ENCODE results near the gene GPHN. TPM values are rescaled to one million over a fixed set of nuclear protein-coding genes. Genes with fewer than 3 reads are reported as not detected.
"Not testable (repeated sequence)": the region's sequence is repeated elsewhere in the genome, so short reads cannot be mapped to it uniquely, and the experiment has no call there.

The GPHN gene
- total RNA-seq, 1 donor from 2014 or later = 12.1 TPM

DNA sequence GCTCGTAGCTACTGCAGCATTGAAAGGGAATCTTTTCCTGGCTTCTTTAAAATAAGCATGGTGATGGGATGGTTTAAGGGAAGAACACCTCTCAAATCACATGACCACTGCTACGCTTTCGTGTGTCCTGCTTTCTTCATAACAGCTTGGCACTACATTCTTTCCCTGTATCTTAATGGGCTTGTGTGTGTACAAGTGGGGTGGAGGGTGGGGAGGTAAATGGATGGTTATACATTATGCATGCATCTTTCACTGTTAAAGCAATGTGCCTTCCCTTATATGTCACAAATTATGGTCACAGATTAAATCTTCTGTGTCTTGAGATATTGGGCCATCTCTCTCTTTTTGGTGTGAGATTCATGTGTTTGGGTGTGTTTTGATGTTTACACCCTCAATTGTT lies 511.8 kb downstream of the GPHN start:
- no peak for DNase-seq (ENCODE audit: low read depth, low spot score)

DNA sequence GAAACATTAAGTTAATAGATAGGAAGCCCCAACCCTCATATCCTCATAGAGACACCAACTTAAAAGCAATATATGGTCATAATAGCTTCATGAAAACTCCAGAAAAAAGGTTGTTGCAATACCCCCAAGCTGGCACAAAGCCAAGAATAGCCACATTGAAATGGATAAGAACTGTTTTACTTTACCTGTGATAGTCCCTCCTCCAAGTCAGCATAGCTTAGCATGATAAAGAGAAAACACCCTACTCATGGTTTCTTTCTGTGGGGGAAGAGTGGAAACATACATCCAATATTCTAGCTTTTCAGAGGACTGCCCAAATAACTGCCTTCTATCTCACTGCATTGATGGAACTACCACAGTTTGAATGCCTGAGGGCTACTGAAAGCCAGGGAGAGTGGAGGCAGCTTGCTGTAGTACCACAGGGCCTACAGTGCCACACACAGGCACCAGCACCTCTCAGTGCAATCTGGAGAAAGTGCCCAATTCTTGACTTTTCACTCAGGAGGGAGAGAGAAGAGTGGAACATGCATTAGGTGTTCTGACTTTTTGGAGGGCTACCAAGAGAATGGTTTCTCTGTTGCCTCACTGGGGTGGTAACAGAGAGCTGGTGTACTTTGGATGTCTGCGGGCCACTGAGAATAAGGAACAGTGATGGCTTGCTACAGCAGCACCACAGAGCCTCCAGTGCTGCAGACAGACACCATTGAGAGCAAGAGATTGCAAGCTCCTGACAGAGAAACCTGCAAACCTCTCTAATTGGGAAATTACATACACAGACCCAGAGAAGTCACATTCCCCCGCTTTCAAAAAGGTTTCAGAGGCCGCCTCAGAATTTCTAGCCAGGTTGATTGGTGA lies 524.2 kb downstream of the GPHN start:
- DNase-seq (ENCODE audit: low read depth, low spot score) = no peak

GRCh38 chr14:67045440-67045839 lies 537.5 kb downstream of the GPHN start:
- no peak for DNase-seq (ENCODE audit: low read depth, low spot score)

- no peak for DNase-seq (ENCODE audit: low read depth, low spot score)
These were observed 542.9 kb downstream of the GPHN start for GRCh38 chr14:67050896-67051295.

DNA sequence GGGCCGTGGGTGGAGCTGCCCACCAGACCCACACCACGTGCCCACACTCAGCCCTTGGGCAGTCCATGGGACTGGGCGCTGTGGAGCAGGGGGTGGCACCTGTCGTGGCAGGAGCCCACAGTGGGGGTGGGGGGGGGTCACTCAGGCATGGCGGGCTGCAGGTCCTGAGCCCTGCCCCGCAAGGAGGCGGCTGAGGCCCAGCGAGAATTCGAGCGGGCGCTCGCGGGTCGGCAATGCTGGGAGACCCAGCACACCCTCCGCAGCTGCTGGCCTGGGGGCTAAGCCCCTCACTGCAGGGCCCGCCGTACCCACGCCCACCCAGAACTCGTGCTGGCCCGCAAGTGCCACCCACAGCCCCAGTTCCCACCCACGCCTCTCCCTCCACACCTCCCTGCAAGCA lies 548.7 kb downstream of the GPHN start:
- no peak for DNase-seq (ENCODE audit: low read depth, low spot score)

GRCh38 chr14:67059596-67059995 lies 551.6 kb downstream of the GPHN start:
- no peak for DNase-seq (ENCODE audit: low read depth, low spot score)

- no peak for DNase-seq (ENCODE audit: low read depth, low spot score)
These were observed 552.6 kb downstream of the GPHN start for GRCh38 chr14:67060546-67060945.

DNA sequence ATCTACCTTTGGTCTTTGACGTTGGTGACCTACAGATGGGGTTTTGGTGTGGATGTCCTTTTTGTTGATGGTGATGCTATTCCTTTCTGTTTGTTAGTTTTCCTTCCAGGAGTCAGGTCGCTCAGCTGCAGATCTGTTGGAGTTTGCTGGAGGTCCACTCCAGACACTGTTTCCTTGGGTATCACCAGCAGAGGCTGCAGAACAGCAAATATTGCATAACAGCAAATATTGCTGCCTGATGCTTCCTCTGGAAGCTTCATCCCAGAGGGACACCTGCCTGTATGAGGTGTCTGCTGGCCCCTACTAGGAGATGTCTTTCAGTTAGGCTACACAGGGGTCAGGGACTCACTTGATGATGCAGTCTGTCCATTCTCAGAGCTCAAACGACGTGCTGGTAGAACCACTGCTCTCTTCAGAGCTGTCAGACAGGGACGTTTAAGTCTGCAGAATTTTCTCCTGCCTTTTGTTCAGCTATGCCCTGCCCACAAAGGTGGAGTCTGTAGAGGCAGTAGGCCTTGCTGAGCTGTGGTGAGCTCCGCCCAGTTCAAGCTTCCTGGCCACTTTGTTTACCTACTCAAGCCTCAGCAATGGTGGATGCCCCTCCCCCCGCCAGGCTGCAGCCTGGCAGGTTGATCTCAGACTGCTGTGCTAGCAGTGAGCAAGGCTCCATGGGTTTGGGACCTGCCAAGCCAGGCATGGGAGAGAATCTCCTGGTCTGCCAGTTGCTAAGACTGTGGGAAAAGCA lies 559.3 kb downstream of the GPHN start:
- not testable (repeated sequence) for DNase-seq (ENCODE audit: low read depth, low spot score)

GRCh38 chr14:67068251-67068650 lies 560.3 kb downstream of the GPHN start:
- DNase-seq (ENCODE audit: low read depth, low spot score) = no peak

GRCh38 chr14:67071506-67071905 lies 563.6 kb downstream of the GPHN start:
- no peak for DNase-seq (ENCODE audit: low read depth, low spot score)

DNA sequence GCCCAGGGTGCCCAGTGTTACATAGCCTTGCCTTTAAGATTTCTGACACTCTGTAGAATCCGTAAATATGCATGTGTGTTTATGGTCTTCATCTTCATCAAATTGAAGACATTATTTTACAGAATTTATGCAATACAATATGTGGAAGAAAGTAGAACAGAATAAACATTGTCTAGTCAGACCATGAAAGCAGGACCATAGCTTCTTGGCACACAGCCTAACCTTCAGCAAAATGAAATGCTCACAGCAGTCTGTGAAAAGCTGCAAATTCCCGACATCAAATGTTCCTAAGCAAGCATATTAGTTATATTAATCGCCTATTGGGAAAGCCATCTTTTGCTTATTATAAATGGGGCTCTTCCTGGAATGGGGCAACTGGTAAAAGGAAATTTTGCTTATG lies 570.0 kb downstream of the GPHN start:
- no peak for DNase-seq (ENCODE audit: low read depth, low spot score)

DNA sequence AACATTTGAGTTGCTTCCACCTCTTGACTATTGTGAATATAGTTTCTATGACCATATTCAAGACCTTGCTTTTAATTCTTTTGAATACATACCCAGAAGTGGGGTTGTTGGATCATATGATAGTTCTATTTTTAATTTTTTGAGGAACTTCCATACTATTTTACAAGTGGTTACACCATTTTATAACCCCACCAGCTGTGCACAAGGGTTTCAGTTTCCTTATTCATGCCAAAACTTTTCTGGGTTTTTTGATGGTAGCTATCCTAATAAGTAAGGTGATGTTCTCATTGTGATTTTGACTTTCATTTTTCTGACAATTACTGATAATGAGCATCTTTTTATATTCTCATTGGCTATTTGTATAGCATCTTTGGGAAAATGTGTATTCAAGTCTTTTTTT lies 571.9 kb downstream of the GPHN start:
- DNase-seq (ENCODE audit: low read depth, low spot score) = no peak

DNA sequence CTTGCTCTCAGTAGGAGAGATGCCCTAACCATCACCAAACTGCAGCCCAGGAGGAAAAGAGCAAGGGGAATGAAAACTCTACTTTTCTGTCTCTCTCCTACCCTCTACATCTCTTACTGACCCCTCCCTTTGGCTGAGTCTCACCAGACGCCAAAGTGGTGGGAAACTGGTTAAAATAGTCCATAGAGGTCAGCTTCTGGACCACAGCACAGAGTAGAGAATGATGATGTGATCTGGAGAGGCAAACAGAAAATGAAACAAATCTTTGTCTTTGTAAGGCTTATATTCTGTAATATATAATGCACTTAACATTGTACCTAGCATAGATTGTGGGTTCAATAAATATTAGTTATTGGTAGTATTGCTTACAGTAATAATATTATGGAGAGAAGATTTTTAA lies 600.3 kb downstream of the GPHN start:
- no peak for DNase-seq (ENCODE audit: low read depth, low spot score)

DNA sequence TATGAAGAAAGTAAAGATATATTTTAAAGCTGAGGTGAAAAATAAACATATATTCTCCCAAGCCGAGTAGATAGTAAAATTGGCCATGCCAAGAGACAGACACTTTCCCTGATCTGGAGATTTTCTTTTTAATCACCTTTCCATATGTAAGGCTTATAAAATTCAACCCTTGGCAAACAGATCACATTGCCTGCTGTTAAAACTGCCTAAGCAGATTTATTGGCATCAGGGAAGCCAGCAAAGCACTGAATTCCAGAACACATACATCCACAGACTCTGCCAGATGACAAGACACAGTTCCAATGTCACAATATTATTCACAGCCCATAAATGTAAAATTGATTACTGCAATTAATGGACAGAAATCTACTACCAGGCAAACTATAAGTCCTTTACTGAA lies 603.1 kb downstream of the GPHN start:
- DNase-seq (ENCODE audit: low read depth, low spot score) = no peak

- DNase-seq (ENCODE audit: low read depth, low spot score) = no peak
These were observed 604.4 kb downstream of the GPHN start for GRCh38 chr14:67112344-67112743.

GRCh38 chr14:67127174-67127573 lies 619.2 kb downstream of the GPHN start:
- no peak for DNase-seq (ENCODE audit: low read depth, low spot score)

GRCh38 chr14:67129768-67130167 lies 621.8 kb downstream of the GPHN start:
- no peak for DNase-seq (ENCODE audit: low read depth, low spot score)

GRCh38 chr14:67131691-67132090 lies 623.7 kb downstream of the GPHN start:
- DNase-seq (ENCODE audit: low read depth, low spot score) = no peak

DNA sequence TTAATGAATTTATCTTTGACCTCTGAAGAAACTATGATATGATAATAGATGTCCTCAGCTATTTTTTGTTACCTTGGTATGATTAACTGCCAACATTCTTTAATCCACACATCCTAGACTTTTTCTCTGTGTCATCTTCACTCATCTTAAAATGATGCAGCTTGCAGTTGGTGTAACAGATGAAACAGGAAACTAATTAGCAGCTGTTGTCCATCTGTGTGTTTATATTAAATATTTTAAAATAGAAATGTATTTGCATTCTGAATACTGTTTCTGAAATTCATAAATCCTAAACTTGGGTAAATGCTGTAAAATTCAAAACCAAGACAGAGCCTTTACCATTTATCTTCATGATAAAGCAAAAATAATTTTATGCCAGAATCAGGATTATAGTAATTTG lies 625.2 kb downstream of the GPHN start:
- no peak for DNase-seq (ENCODE audit: low read depth, low spot score)

- no peak for DNase-seq (ENCODE audit: low read depth, low spot score)
These were observed 625.9 kb downstream of the GPHN start for GRCh38 chr14:67133595-67134441.

DNA sequence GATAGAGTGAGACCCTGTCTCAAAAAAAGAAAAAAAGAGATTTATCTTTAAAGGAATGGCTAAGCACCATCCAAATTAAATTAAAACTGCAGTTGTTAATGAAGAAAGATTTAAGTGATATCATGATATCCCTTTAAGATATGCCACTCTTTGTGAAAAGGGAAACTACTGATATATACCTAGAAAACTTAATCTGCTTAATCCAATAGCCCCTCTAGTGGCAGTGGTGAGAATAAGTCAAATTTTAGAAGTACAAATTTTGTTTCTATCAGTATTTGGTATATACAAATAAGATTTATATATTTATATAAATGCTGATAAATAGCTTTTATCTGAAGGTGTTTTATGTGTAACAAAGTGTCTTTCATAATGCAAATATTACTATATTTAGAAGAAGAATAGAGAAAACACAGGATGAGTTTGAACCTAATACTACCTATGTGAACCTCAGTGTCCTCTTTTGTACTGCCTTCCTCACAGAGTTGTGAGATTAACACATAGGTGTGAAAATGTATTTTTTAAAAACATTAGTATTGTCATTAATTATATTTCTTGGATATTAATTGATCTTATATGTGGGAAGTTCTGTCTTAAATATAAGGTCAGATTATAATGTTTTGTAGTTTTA lies 629.9 kb downstream of the GPHN start:
- no peak for DNase-seq (ENCODE audit: low read depth, low spot score)
